GM19452 (cell line): Measurements from ENCODE around the gene FILIP1.
"Not testable (repeated sequence)": the region's sequence is repeated elsewhere in the genome, so short reads cannot be mapped to it uniquely, and the experiment has no call there.

Experiments used
- ATAC-seq: cut with Tn5 transposase; IDR thresholded peaks from one replicate; pipeline ENCODE4 v1.9.1; 2021; ENCODE audit not compliant: unreplicated experiment

FILIP1 gene

GRCh38 chr6:75449630-75450206 lies 43.9 kb downstream of the FILIP1 start:
- ATAC-seq: no peak

GRCh38 chr6:75446241-75446880 lies 47.2 kb downstream of the FILIP1 start:
- ATAC-seq: peak; percentile 72

- ATAC-seq: no peak
Measured at GRCh38 chr6:75445738-75446137, 47.9 kb downstream of the FILIP1 start.

- no peak for ATAC-seq
Measured at GRCh38 chr6:75444899-75445298, 48.7 kb downstream of the FILIP1 start.

GRCh38 chr6:75441883-75442282 lies 51.7 kb downstream of the FILIP1 start:
- ATAC-seq: not testable (repeated sequence)

GRCh38 chr6:75441479-75441878 lies 52.1 kb downstream of the FILIP1 start:
- not testable (repeated sequence) for ATAC-seq

GRCh38 chr6:75438442-75439116 lies 55.0 kb downstream of the FILIP1 start:
- ATAC-seq: no peak

- no peak for ATAC-seq
Measured at GRCh38 chr6:75438013-75438431, 55.6 kb downstream of the FILIP1 start.

GRCh38 chr6:75437421-75437891 lies 56.1 kb downstream of the FILIP1 start:
- no peak for ATAC-seq

- no peak for ATAC-seq
Measured at GRCh38 chr6:75436869-75437268, 56.7 kb downstream of the FILIP1 start.

- ATAC-seq: not testable (repeated sequence)
Measured at GRCh38 chr6:75432809-75433208, 60.8 kb downstream of the FILIP1 start.

GRCh38 chr6:75431379-75431778 lies 62.2 kb downstream of the FILIP1 start:
- ATAC-seq: no peak

- no peak for ATAC-seq
Measured at GRCh38 chr6:75430631-75431325, 62.8 kb downstream of the FILIP1 start.

- no peak for ATAC-seq
Measured at GRCh38 chr6:75429061-75429703, 64.4 kb downstream of the FILIP1 start.

- no peak for ATAC-seq
Measured at GRCh38 chr6:75428204-75428603, 65.4 kb downstream of the FILIP1 start.

GRCh38 chr6:75427329-75427728 lies 66.3 kb downstream of the FILIP1 start:
- no peak for ATAC-seq

- ATAC-seq: no peak
Measured at GRCh38 chr6:75424618-75425548, 68.7 kb downstream of the FILIP1 start.

- ATAC-seq: no peak
Measured at GRCh38 chr6:75423386-75423785, 70.2 kb downstream of the FILIP1 start.

- no peak for ATAC-seq
Measured at GRCh38 chr6:75422024-75422639, 71.5 kb downstream of the FILIP1 start.
